ENCODE data around the gene FAM184A. TPM values are rescaled to one million over a fixed set of nuclear protein-coding genes. Genes with fewer than 3 reads are reported as not detected.

Gene FAM184A
- total RNA-seq, 6 donors from 2014 or later, result 8.4 to 75.4 (median 39.5) TPM

DNA sequence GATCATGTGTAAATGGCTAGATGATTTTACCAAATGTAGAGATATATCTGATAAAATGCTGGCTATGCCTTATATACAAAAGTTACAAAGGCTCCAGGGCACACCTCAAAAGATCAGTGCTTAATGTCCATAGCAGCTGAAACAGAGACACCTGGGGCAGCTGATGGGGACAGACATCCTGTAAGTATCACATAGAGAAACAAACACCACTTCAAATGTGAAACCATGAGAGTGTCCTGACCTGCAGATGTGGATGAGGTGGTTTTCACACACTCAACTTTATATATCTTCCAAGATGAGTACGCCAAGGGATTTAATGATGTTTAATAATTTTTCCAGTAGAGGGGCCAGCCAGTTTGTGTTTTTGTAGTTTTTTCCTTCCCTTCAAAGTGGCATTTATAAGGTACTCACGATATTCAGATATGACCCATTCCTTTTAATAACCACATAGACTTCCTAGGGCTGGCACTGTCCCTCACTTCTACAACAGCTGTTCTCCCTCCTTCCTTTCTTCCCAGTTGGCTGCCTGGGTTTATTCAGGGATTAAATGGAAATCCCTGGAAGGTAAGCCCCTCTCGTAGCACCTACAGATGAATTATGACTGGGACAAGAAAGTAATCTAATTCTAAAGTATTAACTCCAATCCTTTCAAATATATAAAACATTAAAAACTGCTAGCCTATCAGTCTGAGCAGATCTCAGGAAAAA, 93.2 kb downstream of the FAM184A start:
- H3K27ac ChIP-seq, result no peak overlapping the region
- no peak for ATAC-seq (ENCODE audit: low FRiP score in 2 of 2)
- H3K9me3 ChIP-seq, result no peaks in the 10 kb centered on the region
- WGBS, 2 donors, result 94 to 97% methylated on average over 3 of the region's 3 CpGs
- H3K27me3 ChIP-seq, result no peaks in the 10 kb centered on the region
- no peak overlapping the region for H3K4me3 ChIP-seq
- TF ChIP-seq, protein P1, sequence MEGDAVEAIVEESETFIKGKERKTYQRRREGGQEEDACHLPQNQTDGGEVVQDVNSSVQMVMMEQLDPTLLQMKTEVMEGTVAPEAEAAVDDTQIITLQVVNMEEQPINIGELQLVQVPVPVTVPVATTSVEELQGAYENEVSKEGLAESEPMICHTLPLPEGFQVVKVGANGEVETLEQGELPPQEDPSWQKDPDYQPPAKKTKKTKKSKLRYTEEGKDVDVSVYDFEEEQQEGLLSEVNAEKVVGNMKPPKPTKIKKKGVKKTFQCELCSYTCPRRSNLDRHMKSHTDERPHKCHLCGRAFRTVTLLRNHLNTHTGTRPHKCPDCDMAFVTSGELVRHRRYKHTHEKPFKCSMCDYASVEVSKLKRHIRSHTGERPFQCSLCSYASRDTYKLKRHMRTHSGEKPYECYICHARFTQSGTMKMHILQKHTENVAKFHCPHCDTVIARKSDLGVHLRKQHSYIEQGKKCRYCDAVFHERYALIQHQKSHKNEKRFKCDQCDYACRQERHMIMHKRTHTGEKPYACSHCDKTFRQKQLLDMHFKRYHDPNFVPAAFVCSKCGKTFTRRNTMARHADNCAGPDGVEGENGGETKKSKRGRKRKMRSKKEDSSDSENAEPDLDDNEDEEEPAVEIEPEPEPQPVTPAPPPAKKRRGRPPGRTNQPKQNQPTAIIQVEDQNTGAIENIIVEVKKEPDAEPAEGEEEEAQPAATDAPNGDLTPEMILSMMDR (IDR thresholded peaks at IDR 0.05), result no peak
- TF ChIP-seq POLR2A (IDR thresholded peaks at IDR 0.05), result no peak
- no peak for TF ChIP-seq POLR2AphosphoS5 (IDR thresholded peaks at IDR 0.05)
- TF ChIP-seq EP300 (IDR thresholded peaks at IDR 0.05), result no peak
- DNase-seq, result no peak
- no peaks in the 10 kb centered on the region for H3K4me1 ChIP-seq
- H3K36me3 ChIP-seq, result no peaks in the 10 kb centered on the region

DNA sequence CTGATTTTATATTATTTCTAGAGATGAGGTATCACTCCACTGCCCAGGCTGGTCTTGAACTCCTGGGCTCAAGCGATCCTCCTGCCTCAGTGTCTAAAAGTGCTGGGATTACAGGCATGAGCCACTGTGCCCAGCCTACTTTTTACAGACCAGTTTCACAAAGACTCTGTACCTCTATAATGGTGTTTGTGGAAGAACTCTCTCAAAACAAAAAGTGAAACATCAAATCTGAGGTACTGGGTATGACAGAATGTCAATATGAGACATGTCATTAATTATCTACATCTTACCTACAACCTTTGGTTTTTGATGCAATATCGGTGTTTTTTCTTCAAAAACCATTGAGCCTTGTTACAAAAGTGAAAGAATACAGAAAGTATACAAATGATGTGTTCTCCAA, 94.1 kb downstream of the FAM184A start:
- 90 to 95% methylated on average over 2 of the region's 2 CpGs for WGBS, 2 donors
- ATAC-seq (ENCODE audit: low FRiP score in 2 of 2) (no peak), DNase-seq (no peak)
- no peaks in the 10 kb centered on the region for H3K4me1 ChIP-seq
- TF ChIP-seq POLR2AphosphoS5 (IDR thresholded peaks at IDR 0.05) (no peak), EP300 (IDR thresholded peaks at IDR 0.05) (no peak), POLR2A (IDR thresholded peaks at IDR 0.05) (no peak)
- TF ChIP-seq, protein P1 (IDR thresholded peaks at IDR 0.05), result no peak
- H3K9me3 ChIP-seq, result no peaks in the 10 kb centered on the region
- H3K27me3 ChIP-seq, result no peaks in the 10 kb centered on the region
- H3K27ac ChIP-seq, result no peak overlapping the region
- no peak overlapping the region for H3K4me3 ChIP-seq
- H3K36me3 ChIP-seq, result no peaks in the 10 kb centered on the region

DNA sequence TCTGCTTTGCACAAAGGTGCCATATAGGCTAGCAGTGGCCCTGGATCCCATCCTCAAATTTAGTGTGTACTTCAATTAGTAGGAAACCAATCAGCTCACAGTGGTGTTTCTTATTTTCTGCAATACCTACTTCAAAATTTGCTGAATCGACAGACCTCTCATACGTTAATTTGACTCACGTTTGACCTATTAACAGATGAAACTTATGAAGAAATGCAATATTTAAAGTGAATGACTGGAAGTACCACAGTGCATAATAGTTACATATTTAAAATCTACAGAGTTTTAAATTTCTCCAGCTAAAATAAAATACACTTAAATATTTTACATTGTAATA, 95.9 kb downstream of the FAM184A start:
- TF ChIP-seq, protein P1 (IDR thresholded peaks at IDR 0.05), result no peak
- TF ChIP-seq POLR2A (IDR thresholded peaks at IDR 0.05) (no peak), POLR2AphosphoS5 (IDR thresholded peaks at IDR 0.05) (no peak), EP300 (IDR thresholded peaks at IDR 0.05) (no peak)
- Histone ChIP-seq H3K4me3 (no peak overlapping the region), H3K27me3 (no peaks in the 10 kb centered on the region), H3K27ac (no peak overlapping the region), H3K4me1 (no peaks in the 10 kb centered on the region), H3K36me3 (peaks cover 0 to 2% (median 0%) of the 10 kb centered on the region in 4 donors), H3K9me3 (no peaks in the 10 kb centered on the region)
- ATAC-seq (ENCODE audit: low FRiP score in 2 of 2) (no peak), DNase-seq (no peak)
- WGBS, 2 donors, result 93 to 97% methylated on average over 3 of the region's 3 CpGs

DNA sequence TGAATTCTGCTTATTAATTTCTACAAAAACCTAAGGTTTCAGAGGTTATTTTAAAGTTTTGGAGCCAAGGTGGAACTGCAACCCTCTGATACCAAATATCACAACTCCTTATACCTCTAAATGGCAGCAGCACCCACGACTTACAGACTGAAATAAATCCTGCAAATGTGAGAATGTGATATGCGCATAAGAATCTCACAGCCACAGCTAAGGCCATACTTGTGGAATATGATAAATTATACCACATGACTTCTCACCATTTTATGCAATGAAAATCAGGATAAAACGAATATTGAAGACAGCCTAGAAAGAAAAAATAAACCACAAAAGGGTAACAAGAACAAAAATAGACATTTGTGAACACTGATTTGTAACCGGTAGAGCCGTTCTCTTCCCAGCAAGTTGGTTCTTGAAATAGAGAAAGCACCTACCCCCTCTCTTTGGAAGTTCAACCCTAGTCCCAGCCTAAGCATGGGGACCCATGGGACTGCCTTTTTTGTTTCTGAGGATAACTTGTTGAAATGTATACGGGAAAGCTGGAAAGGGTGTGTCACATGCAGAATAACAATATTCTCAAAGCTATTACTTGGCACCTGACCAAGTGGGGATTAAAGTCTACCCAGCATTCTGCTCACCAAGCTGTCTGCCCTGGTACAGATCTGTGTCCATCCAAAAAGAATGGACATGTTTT, 96.4 kb downstream of the FAM184A start:
- Histone ChIP-seq H3K27ac (no peak overlapping the region), H3K36me3 (peaks cover 0 to 2% (median 0%) of the 10 kb centered on the region in 4 donors), H3K4me3 (no peak overlapping the region), H3K9me3 (no peaks in the 10 kb centered on the region), H3K4me1 (no peaks in the 10 kb centered on the region), H3K27me3 (no peaks in the 10 kb centered on the region)
- DNase-seq (no peak), ATAC-seq (ENCODE audit: low FRiP score in 2 of 2) (no peak)
- 81 to 87% methylated on average over 6 of the region's 6 CpGs for WGBS, 2 donors
- TF ChIP-seq, protein P1 (IDR thresholded peaks at IDR 0.05), result no peak
- TF ChIP-seq POLR2A (IDR thresholded peaks at IDR 0.05) (no peak), EP300 (IDR thresholded peaks at IDR 0.05) (no peak), POLR2AphosphoS5 (IDR thresholded peaks at IDR 0.05) (no peak)
